Body of pancreas (tissue), 4 donors: ENCODE results near the gene FREM1. TPM values are rescaled to one million over a fixed set of nuclear protein-coding genes. Genes with fewer than 3 reads are reported as not detected.

ENCODE experiments used
- ATAC-seq: fragments of 150-250 bp; one replicate; pipeline ENCODE4 v1.9.1; 2016
- DNase-seq, 4 donors: peaks; one replicate each; pipeline ENCODE4 v3.0.0-alpha.2; 2019
- H3K27ac ChIP-seq, 4 donors: fragments of 200-600 bp; sonication (generic); 1 replicate in 3 of 4; 2 replicates in 1 of 4; pipeline versions ENCODE4 v1.5.1 to v1.6.1; 2016 to 2019; ENCODE audit warnings: mild to moderate bottlenecking in 1 of 4, mixed read lengths in 1 of 4, moderate library complexity in 1 of 4
- H3K27me3 ChIP-seq, 2 donors: fragments of 200-600 bp; sonication (generic); one replicate each; pipeline ENCODE4 v1.6.0; 2016; ENCODE audit warnings: mild to moderate bottlenecking in 1 of 2
- H3K36me3 ChIP-seq, 2 donors: fragments of 200-600 bp; sonication (generic); replicated peaks in 1 of 2; 2 replicates each; pipeline ENCODE4 v1.5.1; 2016; ENCODE audit warnings: low read depth in 2 of 2; ENCODE audit not compliant: insufficient read depth in 1 of 2
- H3K4me1 ChIP-seq: fragments of 200-600 bp; sonication (generic); one replicate; pipeline ENCODE4 v1.6.0; 2016
- H3K4me3 ChIP-seq, 2 donors: fragments of 200-600 bp; sonication (generic); 1 replicate in 1 of 2; 2 replicates in 1 of 2; pipeline ENCODE4 v1.5.1; 2016 to 2019
- H3K9me3 ChIP-seq, 3 donors: fragments of 200-600 bp; sonication (generic); 1 replicate in 2 of 3; 2 replicates in 1 of 3; pipeline ENCODE4 v1.5.1; 2016
- CTCF ChIP-seq, 7 experiments: fragments of 450-650 bp in 4 of 7; fragments of 200-600 bp in 3 of 7; sonication (generic) in 3 of 7; IDR thresholded peaks; one replicate each; pipeline ENCODE4 v1.5.1; 2016 to 2019; ENCODE audit warnings: antibody characterized with exemption in 7 of 7
- POLR2A ChIP-seq, 3 donors: fragments of 450-650 bp; IDR thresholded peaks; one replicate each; pipeline ENCODE4 v1.6.1; 2016; ENCODE audit warnings: antibody characterized with exemption in 3 of 3, mild to moderate bottlenecking in 2 of 3
- WGBS, 2 donors: methylation state at CpG; one replicate each; pipeline ENCODE4 v1.1.5; 2017; 5-methylcytosine and 5-hydroxymethylcytosine counted together
- intact Hi-C: fragments of 100-400 bp; cut with DNase I; formaldehyde crosslinking; loops from one replicate; pipeline ENCODE4 v1.15.1; 2023
- total RNA-seq, 2 donors: library from RNA; depleted of rRNA; stranded (reverse); fragments of >200 nt; gene quantifications; one replicate each; pipeline ENCODE4 v1.1.0, GENCODE V29; 2016

Gene FREM1
- total RNA-seq, 2 donors from 2014 or later = 9.1 to 19.1 TPM

GRCh38 chr9:14778565-14778964 lies 131.7 kb downstream of the FREM1 start:
- no peak for ATAC-seq
- 98% methylated on average over 5 of the region's 6 CpGs for WGBS, 2 donors
- TF ChIP-seq POLR2A (IDR thresholded peaks at IDR 0.05) = no peak
- no peak for TF ChIP-seq CTCF (IDR thresholded peaks at IDR 0.05)

GRCh38 chr9:14775917-14776316 lies 134.3 kb downstream of the FREM1 start:
- no peak overlapping the region for H3K27ac ChIP-seq
- ATAC-seq = no peak
- WGBS, 2 donors = 80 to 83% methylated on average over 6 of the region's 7 CpGs
- intact Hi-C loops = no loop called here
- DNase-seq = no peak
- no peaks in the 10 kb centered on the region for H3K9me3 ChIP-seq
- no peaks in the 10 kb centered on the region for H3K27me3 ChIP-seq
- no peaks in the 10 kb centered on the region for H3K36me3 ChIP-seq
- H3K4me3 ChIP-seq = no peak overlapping the region
- TF ChIP-seq CTCF (IDR thresholded peaks at IDR 0.05) = no peak
- TF ChIP-seq POLR2A (IDR thresholded peaks at IDR 0.05) = no peak
- no peaks in the 10 kb centered on the region for H3K4me1 ChIP-seq

More at GRCh38 chr9:14778565-14778964, 131.7 kb downstream of the FREM1 start:
- no peaks in the 10 kb centered on the region for H3K27me3 ChIP-seq
- DNase-seq = no peak
- no peaks in the 10 kb centered on the region for H3K9me3 ChIP-seq
- no peak overlapping the region for H3K27ac ChIP-seq
- no peaks in the 10 kb centered on the region for H3K36me3 ChIP-seq
- H3K4me3 ChIP-seq = no peak overlapping the region
- H3K4me1 ChIP-seq = no peaks in the 10 kb centered on the region
- intact Hi-C loops = no loop called here

DNA sequence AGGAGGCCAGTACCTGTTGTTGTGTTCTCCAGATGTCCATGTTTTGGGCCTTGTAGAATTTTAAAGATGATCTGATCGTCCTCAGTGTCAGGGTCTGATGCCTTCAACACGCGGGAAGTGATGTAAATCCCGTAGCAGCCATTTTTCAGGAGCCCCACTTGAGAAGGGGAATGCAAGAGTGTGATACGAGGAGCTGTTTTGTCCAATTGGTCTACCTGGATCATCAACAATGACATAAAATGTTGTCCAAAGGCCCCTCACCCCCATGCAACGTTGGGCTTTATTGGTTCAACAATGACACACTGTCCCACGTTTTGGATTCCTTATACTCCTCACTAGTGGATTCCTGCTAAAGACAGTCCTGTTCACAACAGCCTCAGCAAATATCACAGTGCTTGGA lies 139.6 kb downstream of the FREM1 start:
- ATAC-seq = no peak
- intact Hi-C loops = no loop called here

DNA sequence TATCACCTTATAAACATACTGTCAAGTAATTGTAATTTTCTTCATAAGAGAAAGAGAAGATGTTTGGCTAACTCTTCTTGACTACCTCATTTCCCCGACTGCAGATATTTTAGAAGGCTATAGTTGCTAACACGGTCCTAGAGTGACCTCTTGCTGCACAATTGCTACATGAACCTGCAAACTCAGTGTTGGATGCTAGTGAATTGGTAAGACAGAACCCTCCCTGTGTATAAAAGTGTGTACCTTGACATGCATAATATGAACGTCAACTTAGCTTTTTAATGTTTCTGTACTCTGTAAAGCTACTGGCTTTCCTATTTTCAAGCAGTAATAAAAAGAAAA lies 141.0 kb downstream of the FREM1 start:
- DNase-seq (no peak), ATAC-seq (no peak)
- H3K4me1 ChIP-seq = no peaks in the 10 kb centered on the region
- no peaks in the 10 kb centered on the region for H3K36me3 ChIP-seq
- no peak for TF ChIP-seq CTCF (IDR thresholded peaks at IDR 0.05)
- no peak for TF ChIP-seq POLR2A (IDR thresholded peaks at IDR 0.05)
- no peaks in the 10 kb centered on the region for H3K27me3 ChIP-seq
- intact Hi-C loops = loop anchor here (10.0 kb wide), 1 partner anchor 154 kb away; no protein-coding TSS in a partner anchor
- WGBS, 2 donors = 42 to 56% methylated on average over 3 of the region's 3 CpGs
- no peak overlapping the region for H3K4me3 ChIP-seq
- H3K9me3 ChIP-seq = no peaks in the 10 kb centered on the region
- no peak overlapping the region for H3K27ac ChIP-seq

More for the DNA sequence above, 139.6 kb downstream of the FREM1 start:
- DNase-seq = no peak
- Histone ChIP-seq H3K27ac (no peak overlapping the region), H3K9me3 (no peaks in the 10 kb centered on the region), H3K36me3 (no peaks in the 10 kb centered on the region), H3K4me3 (no peak overlapping the region), H3K27me3 (no peaks in the 10 kb centered on the region), H3K4me1 (no peaks in the 10 kb centered on the region)
- WGBS, 2 donors = 76 to 77% methylated on average over 7 of the region's 7 CpGs
- TF ChIP-seq POLR2A (IDR thresholded peaks at IDR 0.05) (no peak), CTCF (IDR thresholded peaks at IDR 0.05) (no peak)

GRCh38 chr9:14768405-14769229 lies 141.6 kb downstream of the FREM1 start:
- H3K27ac ChIP-seq = no peak overlapping the region
- H3K27me3 ChIP-seq = no peaks in the 10 kb centered on the region
- DNase-seq (peak; percentile 15 to 22 (median 18)), ATAC-seq (peak; percentile 68)
- intact Hi-C loops = loop anchor here (10.0 kb wide), 1 partner anchor 154 kb away; no protein-coding TSS in a partner anchor
- H3K4me3 ChIP-seq = no peak overlapping the region
- H3K9me3 ChIP-seq = no peaks in the 10 kb centered on the region
- no peaks in the 10 kb centered on the region for H3K4me1 ChIP-seq
- 30 to 36% methylated on average over 8 of the region's 8 CpGs for WGBS, 2 donors
- no peaks in the 10 kb centered on the region for H3K36me3 ChIP-seq
- TF ChIP-seq CTCF (IDR thresholded peaks at IDR 0.05) = peak; percentile 55 to 70 (median 63)
- no peak for TF ChIP-seq POLR2A (IDR thresholded peaks at IDR 0.05)
